Measurements from ENCODE around the gene FKBP8. TPM values are rescaled to one million over a fixed set of nuclear protein-coding genes. Genes with fewer than 3 reads are reported as not detected.

FKBP8 gene
- total RNA-seq, 1 experiment from 2014 or later, result 261 TPM

DNA sequence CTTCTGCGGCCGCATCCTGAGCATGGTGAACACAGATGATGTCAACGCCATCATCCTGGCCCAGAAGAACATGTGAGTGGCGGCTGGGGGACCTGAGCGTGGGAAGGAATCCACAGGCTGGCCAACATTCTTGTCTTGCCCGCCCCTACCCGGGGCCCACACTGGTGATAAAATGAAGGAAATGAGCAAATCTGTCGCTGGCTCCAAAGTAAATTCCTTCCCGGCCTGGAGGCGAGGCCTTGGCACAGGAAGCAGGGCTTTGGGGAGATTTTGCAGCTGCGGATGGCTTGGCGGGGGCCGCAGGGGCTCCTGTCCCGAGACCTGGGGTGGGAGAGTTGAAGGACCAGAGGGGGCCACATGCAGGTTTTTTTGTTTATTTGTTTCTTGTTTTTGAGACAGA lies 18.7 kb upstream of the FKBP8 start:
- CTCF ChIA-PET, result no interaction called here
- Histone ChIP-seq H3K79me2 (ENCODE audit: insufficient read depth, low read length) (peaks cover 56% of the 10 kb centered on the region), H3K9me3 (ENCODE audit: control insufficient read depth in 1 of 2, insufficient read depth in 1 of 2, low read depth in 1 of 2, low read length in 2 of 2) (no peaks in the 10 kb centered on the region), H4K20me1 (ENCODE audit: insufficient read depth) (no peaks in the 10 kb centered on the region), H2AFZ (ENCODE audit: low read depth, low read length, poor library complexity, severe bottlenecking) (no peak overlapping the region), H3K27me3 (ENCODE audit: insufficient read depth, low read length) (no peaks in the 10 kb centered on the region), H3K27ac (ENCODE audit: low read depth, low read length) (no peak overlapping the region), H3K9me2 (ENCODE audit: insufficient read depth) (no peaks in the 10 kb centered on the region), H3K36me3 (ENCODE audit: control insufficient read depth in 1 of 2, insufficient read depth in 2 of 2, low read length in 2 of 2) (peaks cover 22 to 40% of the 10 kb centered on the region in 2 experiments; a peak in 3 of 4 replicates), H3K4me2 (ENCODE audit: low read length) (no peak overlapping the region), H3K9ac (ENCODE audit: low read length) (no peak overlapping the region), H3K4me3 (replicated peaks in 1 of 2; ENCODE audit: low read depth in 1 of 2, low read length in 2 of 2) (no peak overlapping the region), H3K4me1 (ENCODE audit: control insufficient read depth in 1 of 2, insufficient read depth in 2 of 2, low read length in 2 of 2) (peaks cover 0 to 13% of the 10 kb centered on the region in 2 experiments; a peak in 2 of 4 replicates)
- ATAC-seq, result no peak
- BruUV-seq (replicated peaks), result no TSS peak
- RAD21 ChIA-PET (ENCODE audit: low non-redundant PET in 1 of 2, low total read pairs in 2 of 2, uncharacterized antibody in 2 of 2, unreplicated experiment in 2 of 2), result no interaction called here
- DNase-seq (ENCODE audit: low read depth, low spot score), result no peak
- intact Hi-C loops (cut with micrococcal nuclease), result no loop called here
- POLR2A ChIA-PET, result no interaction called here
- TF ChIP-seq SIN3A (IDR thresholded peaks at IDR 0.05; ENCODE audit: low read depth), result no peak
- TF ChIP-seq POLR2A (IDR thresholded peaks at IDR 0.05; ENCODE audit: borderline replicate concordance, extremely low read depth, insufficient read depth, insufficient read length), result no peak
- no peak for TF ChIP-seq EZH2 (IDR thresholded peaks at IDR 0.05)
- TF ChIP-seq, protein P1, sequence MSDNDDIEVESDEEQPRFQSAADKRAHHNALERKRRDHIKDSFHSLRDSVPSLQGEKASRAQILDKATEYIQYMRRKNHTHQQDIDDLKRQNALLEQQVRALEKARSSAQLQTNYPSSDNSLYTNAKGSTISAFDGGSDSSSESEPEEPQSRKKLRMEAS (IDR thresholded peaks at IDR 0.05), result no peak
- no peak for TF ChIP-seq SRF (IDR thresholded peaks at IDR 0.05; ENCODE audit: low read depth)
- no peak for TF ChIP-seq ZNF274 (IDR thresholded peaks at IDR 0.05; ENCODE audit: low read depth, low read length)
- no peak for TF ChIP-seq EGR1 (IDR thresholded peaks at IDR 0.05; ENCODE audit: low read depth)
- no peak for TF ChIP-seq JUND (IDR thresholded peaks at IDR 0.05)
- no peak for TF ChIP-seq TCF7L2 (IDR thresholded peaks at IDR 0.05; ENCODE audit: borderline replicate concordance, extremely low read depth, insufficient read depth, insufficient read length)
- TF ChIP-seq, protein P2, sequence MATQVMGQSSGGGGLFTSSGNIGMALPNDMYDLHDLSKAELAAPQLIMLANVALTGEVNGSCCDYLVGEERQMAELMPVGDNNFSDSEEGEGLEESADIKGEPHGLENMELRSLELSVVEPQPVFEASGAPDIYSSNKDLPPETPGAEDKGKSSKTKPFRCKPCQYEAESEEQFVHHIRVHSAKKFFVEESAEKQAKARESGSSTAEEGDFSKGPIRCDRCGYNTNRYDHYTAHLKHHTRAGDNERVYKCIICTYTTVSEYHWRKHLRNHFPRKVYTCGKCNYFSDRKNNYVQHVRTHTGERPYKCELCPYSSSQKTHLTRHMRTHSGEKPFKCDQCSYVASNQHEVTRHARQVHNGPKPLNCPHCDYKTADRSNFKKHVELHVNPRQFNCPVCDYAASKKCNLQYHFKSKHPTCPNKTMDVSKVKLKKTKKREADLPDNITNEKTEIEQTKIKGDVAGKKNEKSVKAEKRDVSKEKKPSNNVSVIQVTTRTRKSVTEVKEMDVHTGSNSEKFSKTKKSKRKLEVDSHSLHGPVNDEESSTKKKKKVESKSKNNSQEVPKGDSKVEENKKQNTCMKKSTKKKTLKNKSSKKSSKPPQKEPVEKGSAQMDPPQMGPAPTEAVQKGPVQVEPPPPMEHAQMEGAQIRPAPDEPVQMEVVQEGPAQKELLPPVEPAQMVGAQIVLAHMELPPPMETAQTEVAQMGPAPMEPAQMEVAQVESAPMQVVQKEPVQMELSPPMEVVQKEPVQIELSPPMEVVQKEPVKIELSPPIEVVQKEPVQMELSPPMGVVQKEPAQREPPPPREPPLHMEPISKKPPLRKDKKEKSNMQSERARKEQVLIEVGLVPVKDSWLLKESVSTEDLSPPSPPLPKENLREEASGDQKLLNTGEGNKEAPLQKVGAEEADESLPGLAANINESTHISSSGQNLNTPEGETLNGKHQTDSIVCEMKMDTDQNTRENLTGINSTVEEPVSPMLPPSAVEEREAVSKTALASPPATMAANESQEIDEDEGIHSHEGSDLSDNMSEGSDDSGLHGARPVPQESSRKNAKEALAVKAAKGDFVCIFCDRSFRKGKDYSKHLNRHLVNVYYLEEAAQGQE (IDR thresholded peaks at IDR 0.05; ENCODE audit: low read depth), result no peak
- no peak for TF ChIP-seq RAD21 (IDR thresholded peaks at IDR 0.05; ENCODE audit: low read depth)
- no peak for TF ChIP-seq CBX3 (IDR thresholded peaks at IDR 0.05; ENCODE audit: low read depth)
- no peak for TF ChIP-seq ELF1 (IDR thresholded peaks at IDR 0.05; ENCODE audit: borderline replicate concordance, low read depth)
- TF ChIP-seq SP1 (IDR thresholded peaks at IDR 0.05; ENCODE audit: low read depth), result no peak
- TF ChIP-seq, protein P3, sequence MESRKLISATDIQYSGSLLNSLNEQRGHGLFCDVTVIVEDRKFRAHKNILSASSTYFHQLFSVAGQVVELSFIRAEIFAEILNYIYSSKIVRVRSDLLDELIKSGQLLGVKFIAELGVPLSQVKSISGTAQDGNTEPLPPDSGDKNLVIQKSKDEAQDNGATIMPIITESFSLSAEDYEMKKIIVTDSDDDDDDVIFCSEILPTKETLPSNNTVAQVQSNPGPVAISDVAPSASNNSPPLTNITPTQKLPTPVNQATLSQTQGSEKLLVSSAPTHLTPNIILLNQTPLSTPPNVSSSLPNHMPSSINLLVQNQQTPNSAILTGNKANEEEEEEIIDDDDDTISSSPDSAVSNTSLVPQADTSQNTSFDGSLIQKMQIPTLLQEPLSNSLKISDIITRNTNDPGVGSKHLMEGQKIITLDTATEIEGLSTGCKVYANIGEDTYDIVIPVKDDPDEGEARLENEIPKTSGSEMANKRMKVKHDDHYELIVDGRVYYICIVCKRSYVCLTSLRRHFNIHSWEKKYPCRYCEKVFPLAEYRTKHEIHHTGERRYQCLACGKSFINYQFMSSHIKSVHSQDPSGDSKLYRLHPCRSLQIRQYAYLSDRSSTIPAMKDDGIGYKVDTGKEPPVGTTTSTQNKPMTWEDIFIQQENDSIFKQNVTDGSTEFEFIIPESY (IDR thresholded peaks at IDR 0.05; ENCODE audit: extremely low read depth, insufficient replicate concordance, low read length), result no peak
- TF ChIP-seq ZFX (IDR thresholded peaks at IDR 0.05), result no peak
- TF ChIP-seq YY1 (IDR thresholded peaks at IDR 0.05; ENCODE audit: extremely low read depth, insufficient replicate concordance, low read depth, low read length), result no peak
- TF ChIP-seq POLR2AphosphoS5 (IDR thresholded peaks at IDR 0.05; ENCODE audit: low read depth, low read length), result no peak
- no peak for TF ChIP-seq CEBPB (IDR thresholded peaks at IDR 0.05; ENCODE audit: low read depth)
